Right atrium auricular region (tissue), 2 donors: ENCODE results near the gene ATXN1. TPM values are rescaled to one million over a fixed set of nuclear protein-coding genes. Genes with fewer than 3 reads are reported as not detected.

ENCODE experiments used
- DNase-seq: peaks from one replicate; pipeline ENCODE4 v3.0.0-alpha.2; 2019; ENCODE audit warnings: low spot score
- H3K27ac ChIP-seq, 2 donors: fragments of 200-600 bp; sonication (generic); 1 replicate in 1 of 2; 2 replicates in 1 of 2; pipeline ENCODE4 v1.5.1; 2016 to 2019
- H3K27me3 ChIP-seq, 2 donors: fragments of 200-600 bp; sonication (generic); one replicate each; pipeline versions ENCODE4 v1.5.1 to v1.6.0; 2017 to 2019
- H3K36me3 ChIP-seq: fragments of 200-600 bp; sonication (generic); one replicate; pipeline ENCODE4 v1.5.1; 2016
- H3K4me1 ChIP-seq, 2 donors: fragments of 200-600 bp; sonication (generic); one replicate each; pipeline versions ENCODE4 v1.5.1 to v1.6.0; 2017 to 2019
- H3K4me3 ChIP-seq, 2 donors: fragments of 200-600 bp; sonication (generic); 1 replicate in 1 of 2; 2 replicates in 1 of 2; pipeline ENCODE4 v1.5.1; 2017 to 2019; ENCODE audit warnings: mild to moderate bottlenecking in 1 of 2, moderate library complexity in 1 of 2
- H3K9me3 ChIP-seq, 2 donors: fragments of 200-600 bp; sonication (generic); one replicate each; pipeline ENCODE4 v1.5.1; 2019
- total RNA-seq, 2 donors: library from RNA; depleted of rRNA; stranded (reverse); fragments of >200 nt; gene quantifications; one replicate each; pipeline ENCODE4 v1.1.0, GENCODE V29; 2016
- TF ChIP-seq, protein P1 (sequence below), 2 donors: fragments of 200-600 bp; sonication (generic); IDR thresholded peaks; one replicate each; pipeline ENCODE4 v1.5.1; 2019; ENCODE audit warnings: antibody characterized with exemption in 2 of 2

Gene ATXN1
- total RNA-seq, 2 donors from 2014 or later: 41.8 to 62.0 TPM

GRCh38 chr6:16735014-16735413, 26.2 kb downstream of the ATXN1 start:
- no peaks in the 10 kb centered on the region for H3K36me3 ChIP-seq
- H3K27ac ChIP-seq: no peak overlapping the region
- no peak overlapping the region for H3K4me3 ChIP-seq
- H3K9me3 ChIP-seq: no peaks in the 10 kb centered on the region
- peaks cover 0 to 59% of the 10 kb centered on the region in 2 donors for H3K4me1 ChIP-seq
- no peak for DNase-seq
- H3K27me3 ChIP-seq: no peaks in the 10 kb centered on the region
- TF ChIP-seq, protein P1, sequence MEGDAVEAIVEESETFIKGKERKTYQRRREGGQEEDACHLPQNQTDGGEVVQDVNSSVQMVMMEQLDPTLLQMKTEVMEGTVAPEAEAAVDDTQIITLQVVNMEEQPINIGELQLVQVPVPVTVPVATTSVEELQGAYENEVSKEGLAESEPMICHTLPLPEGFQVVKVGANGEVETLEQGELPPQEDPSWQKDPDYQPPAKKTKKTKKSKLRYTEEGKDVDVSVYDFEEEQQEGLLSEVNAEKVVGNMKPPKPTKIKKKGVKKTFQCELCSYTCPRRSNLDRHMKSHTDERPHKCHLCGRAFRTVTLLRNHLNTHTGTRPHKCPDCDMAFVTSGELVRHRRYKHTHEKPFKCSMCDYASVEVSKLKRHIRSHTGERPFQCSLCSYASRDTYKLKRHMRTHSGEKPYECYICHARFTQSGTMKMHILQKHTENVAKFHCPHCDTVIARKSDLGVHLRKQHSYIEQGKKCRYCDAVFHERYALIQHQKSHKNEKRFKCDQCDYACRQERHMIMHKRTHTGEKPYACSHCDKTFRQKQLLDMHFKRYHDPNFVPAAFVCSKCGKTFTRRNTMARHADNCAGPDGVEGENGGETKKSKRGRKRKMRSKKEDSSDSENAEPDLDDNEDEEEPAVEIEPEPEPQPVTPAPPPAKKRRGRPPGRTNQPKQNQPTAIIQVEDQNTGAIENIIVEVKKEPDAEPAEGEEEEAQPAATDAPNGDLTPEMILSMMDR (IDR thresholded peaks at IDR 0.05): no peak

DNA sequence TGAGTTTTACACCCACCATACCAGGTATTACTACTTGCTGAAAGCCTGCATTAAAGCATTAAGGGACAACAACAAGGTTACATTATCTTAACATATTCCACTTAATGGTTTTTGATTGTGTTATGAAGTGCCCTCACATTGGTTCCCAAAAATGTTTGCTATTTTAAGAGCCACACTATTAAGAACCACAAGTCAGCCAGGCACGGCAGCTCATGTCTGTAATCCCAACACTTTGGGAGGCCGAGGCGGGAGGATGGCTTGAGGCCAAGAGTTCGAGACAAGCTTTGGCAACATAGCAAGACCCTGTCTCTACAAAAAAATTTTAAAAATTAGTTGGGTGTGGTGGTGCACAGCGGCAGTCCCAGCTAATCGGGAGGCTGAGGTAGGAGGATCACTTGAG, 28.2 kb downstream of the ATXN1 start:
- H3K4me3 ChIP-seq: no peak overlapping the region
- no peak for DNase-seq
- H3K36me3 ChIP-seq: no peaks in the 10 kb centered on the region
- H3K27ac ChIP-seq: no peak overlapping the region
- peaks cover 0 to 43% of the 10 kb centered on the region in 2 donors for H3K4me1 ChIP-seq
- H3K27me3 ChIP-seq: no peaks in the 10 kb centered on the region
- H3K9me3 ChIP-seq: no peaks in the 10 kb centered on the region
- TF ChIP-seq, protein P1 (IDR thresholded peaks at IDR 0.05): no peak

DNA sequence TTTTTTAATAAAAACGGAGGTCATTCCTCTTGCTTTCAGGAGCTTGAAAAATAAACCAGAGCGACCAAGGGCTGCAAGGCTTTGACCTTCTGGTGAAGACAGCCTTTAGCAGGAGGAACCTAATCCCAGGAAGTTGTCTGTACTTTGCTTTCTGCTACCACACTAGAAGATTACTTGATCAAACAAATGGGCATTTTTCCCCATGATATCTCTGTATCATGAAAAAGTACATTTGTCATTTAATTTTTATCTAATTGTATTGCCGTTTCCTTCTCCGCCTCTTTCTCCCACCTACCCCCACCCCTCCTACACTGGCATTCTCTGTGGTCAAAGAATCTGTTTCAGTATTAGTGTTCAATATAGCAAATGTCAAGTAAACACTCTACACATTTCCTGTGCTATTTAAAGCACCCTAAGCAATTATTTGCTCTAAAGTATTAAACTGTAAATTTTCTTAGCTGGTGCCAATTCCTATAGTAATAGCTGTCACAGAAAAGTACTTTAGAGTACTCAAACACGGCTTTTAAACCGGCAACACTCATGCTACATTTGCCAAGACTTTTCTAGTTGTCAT, 29.7 kb downstream of the ATXN1 start:
- Histone ChIP-seq H3K4me3 (no peak overlapping the region), H3K4me1 (peaks cover 0 to 34% of the 10 kb centered on the region in 2 donors), H3K27me3 (no peaks in the 10 kb centered on the region), H3K9me3 (no peaks in the 10 kb centered on the region), H3K36me3 (no peaks in the 10 kb centered on the region), H3K27ac (no peak overlapping the region)
- no peak for DNase-seq
- TF ChIP-seq, protein P1 (IDR thresholded peaks at IDR 0.05): no peak

- no peaks in the 10 kb centered on the region for H3K36me3 ChIP-seq
- TF ChIP-seq, protein P1 (IDR thresholded peaks at IDR 0.05): no peak
- H3K4me3 ChIP-seq: no peak overlapping the region
- no peaks in the 10 kb centered on the region for H3K9me3 ChIP-seq
- H3K4me1 ChIP-seq: peaks cover 0 to 36% of the 10 kb centered on the region in 2 donors
- H3K27ac ChIP-seq: no peak overlapping the region
- no peak for DNase-seq
- no peaks in the 10 kb centered on the region for H3K27me3 ChIP-seq
These were observed 30.4 kb downstream of the ATXN1 start for GRCh38 chr6:16730738-16731477.

DNA sequence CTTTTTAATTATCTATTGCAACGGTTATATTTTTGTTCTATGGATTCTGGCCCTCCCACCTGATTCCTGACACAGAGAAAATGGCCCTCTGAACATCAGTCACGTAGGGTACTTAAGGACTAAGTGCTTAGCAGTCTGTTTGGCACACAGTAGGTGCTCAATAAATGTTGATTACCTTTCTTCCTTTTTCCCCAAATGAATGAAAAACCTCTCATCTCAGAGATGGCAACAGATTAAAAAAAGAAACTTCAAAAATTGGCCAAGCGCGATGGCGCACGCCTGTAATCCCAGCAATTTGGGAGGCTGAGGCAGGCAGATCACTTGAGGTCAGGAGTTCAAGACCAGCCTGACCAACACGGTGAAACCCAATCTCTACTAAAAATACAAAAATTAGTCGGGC, 31.5 kb downstream of the ATXN1 start:
- TF ChIP-seq, protein P1 (IDR thresholded peaks at IDR 0.05): no peak
- no peak overlapping the region for H3K4me3 ChIP-seq
- no peaks in the 10 kb centered on the region for H3K27me3 ChIP-seq
- no peaks in the 10 kb centered on the region for H3K9me3 ChIP-seq
- H3K4me1 ChIP-seq: peaks cover 0 to 45% of the 10 kb centered on the region in 2 donors
- H3K36me3 ChIP-seq: no peaks in the 10 kb centered on the region
- H3K27ac ChIP-seq: no peak overlapping the region
- no peak for DNase-seq
